Upper lobe of left lung (tissue), 4 donors: ENCODE measurements around the gene SEZ6L.

ENCODE experiments used
- CTCF ChIP-seq, 6 experiments: fragments of 450-650 bp in 4 of 6; fragments of 200-600 bp in 2 of 6; sonication (generic) in 2 of 6; IDR thresholded peaks; one replicate each; pipeline ENCODE4 v1.5.1; 2016 to 2019; ENCODE audit warnings: antibody characterized with exemption in 6 of 6
- EP300 ChIP-seq, 4 donors: sonication (generic); formaldehyde crosslinking; IDR thresholded peaks; one replicate each; pipeline ENCODE4 v1.5.1; 2017; ENCODE audit warnings: antibody characterized with exemption in 4 of 4, control low read depth in 2 of 4
- POLR2AphosphoS5 ChIP-seq, 2 donors: sonication (generic); formaldehyde crosslinking; IDR thresholded peaks; one replicate each; pipeline ENCODE4 v1.5.1; 2017; ENCODE audit warnings: antibody characterized with exemption in 2 of 2

DNA sequence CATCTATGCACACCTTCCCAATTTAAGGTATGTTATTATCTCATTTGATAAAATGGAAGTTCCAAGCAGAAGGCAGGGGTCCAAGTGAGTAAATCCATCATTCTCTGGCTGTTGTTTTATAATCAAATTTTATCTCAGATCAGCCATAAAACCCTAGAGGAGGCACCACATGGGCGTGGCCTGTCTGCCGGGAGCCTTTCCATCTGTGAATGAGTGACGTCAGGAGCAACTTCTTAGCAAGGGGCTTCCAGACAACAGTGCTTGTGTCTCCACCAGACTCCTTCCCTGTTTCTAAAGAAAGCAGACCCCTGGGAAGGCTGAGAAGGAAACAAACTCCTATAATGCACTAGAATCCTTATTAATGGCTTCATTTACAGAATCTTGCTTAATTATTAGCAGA is 13.5 kb downstream of the SEZ6L start:
- TF ChIP-seq CTCF (IDR thresholded peaks at IDR 0.05): no peak
- TF ChIP-seq EP300 (IDR thresholded peaks at IDR 0.05): no peak
- TF ChIP-seq POLR2AphosphoS5 (IDR thresholded peaks at IDR 0.05): no peak
